ENCODE data around the gene KCNK10. TPM values are rescaled to one million over a fixed set of nuclear protein-coding genes. Genes with fewer than 3 reads are reported as not detected.

KCNK10 gene
- total RNA-seq, 1 experiment from 2014 or later: not detected

- no peak for DNase-seq
- Histone ChIP-seq H3K4me3 (no peak overlapping the region), H3K9me3 (no peaks in the 10 kb centered on the region), H3K27me3 (no peaks in the 10 kb centered on the region), H3K36me3 (no peaks in the 10 kb centered on the region)
Measured at GRCh38 chr14:88188745-88189416, 134.2 kb downstream of the KCNK10 start.

GRCh38 chr14:88185843-88186242 lies 137.2 kb downstream of the KCNK10 start:
- H3K9me3 ChIP-seq: no peaks in the 10 kb centered on the region
- H3K27me3 ChIP-seq: no peaks in the 10 kb centered on the region
- DNase-seq: no peak
- no peaks in the 10 kb centered on the region for H3K36me3 ChIP-seq
- H3K4me3 ChIP-seq: no peak overlapping the region

GRCh38 chr14:88184956-88185355 lies 138.1 kb downstream of the KCNK10 start:
- H3K9me3 ChIP-seq: no peaks in the 10 kb centered on the region
- H3K4me3 ChIP-seq: no peak overlapping the region
- no peak for DNase-seq
- H3K27me3 ChIP-seq: no peaks in the 10 kb centered on the region
- H3K36me3 ChIP-seq: no peaks in the 10 kb centered on the region

- H3K27me3 ChIP-seq: no peaks in the 10 kb centered on the region
- H3K9me3 ChIP-seq: no peaks in the 10 kb centered on the region
- H3K36me3 ChIP-seq: no peaks in the 10 kb centered on the region
- DNase-seq: no peak
- no peak overlapping the region for H3K4me3 ChIP-seq
Measured at GRCh38 chr14:88181072-88181471, 142.0 kb downstream of the KCNK10 start.

GRCh38 chr14:88179716-88180115 lies 143.4 kb downstream of the KCNK10 start:
- H3K27me3 ChIP-seq: no peaks in the 10 kb centered on the region
- no peak for DNase-seq
- no peak overlapping the region for H3K4me3 ChIP-seq
- H3K9me3 ChIP-seq: no peaks in the 10 kb centered on the region
- H3K36me3 ChIP-seq: no peaks in the 10 kb centered on the region

- Histone ChIP-seq H3K9me3 (no peaks in the 10 kb centered on the region), H3K4me3 (no peak overlapping the region), H3K36me3 (no peaks in the 10 kb centered on the region), H3K27me3 (no peaks in the 10 kb centered on the region)
- DNase-seq: no peak
Measured at GRCh38 chr14:88170333-88170732, 152.7 kb downstream of the KCNK10 start.

- H3K27me3 ChIP-seq: no peaks in the 10 kb centered on the region
- no peaks in the 10 kb centered on the region for H3K9me3 ChIP-seq
- H3K36me3 ChIP-seq: no peaks in the 10 kb centered on the region
- DNase-seq: no peak
- H3K4me3 ChIP-seq: no peak overlapping the region
Measured at GRCh38 chr14:88168498-88169165, 154.4 kb downstream of the KCNK10 start.

- DNase-seq: no peak
- H3K27me3 ChIP-seq: no peaks in the 10 kb centered on the region
- no peak overlapping the region for H3K4me3 ChIP-seq
- H3K9me3 ChIP-seq: no peaks in the 10 kb centered on the region
- no peaks in the 10 kb centered on the region for H3K36me3 ChIP-seq
Measured at GRCh38 chr14:88168025-88168424, 155.0 kb downstream of the KCNK10 start.

- no peak overlapping the region for H3K4me3 ChIP-seq
- H3K27me3 ChIP-seq: no peaks in the 10 kb centered on the region
- no peaks in the 10 kb centered on the region for H3K9me3 ChIP-seq
- no peaks in the 10 kb centered on the region for H3K36me3 ChIP-seq
- DNase-seq: peak; percentile 11
Measured at GRCh38 chr14:88166616-88167015, 156.5 kb downstream of the KCNK10 start.

GRCh38 chr14:88164906-88165534 lies 158.0 kb downstream of the KCNK10 start:
- no peaks in the 10 kb centered on the region for H3K36me3 ChIP-seq
- DNase-seq: no peak
- H3K9me3 ChIP-seq: no peaks in the 10 kb centered on the region
- no peaks in the 10 kb centered on the region for H3K27me3 ChIP-seq
- no peak overlapping the region for H3K4me3 ChIP-seq

GRCh38 chr14:88163731-88164255 lies 159.3 kb downstream of the KCNK10 start:
- Histone ChIP-seq H3K36me3 (no peaks in the 10 kb centered on the region), H3K9me3 (no peaks in the 10 kb centered on the region), H3K4me3 (no peak overlapping the region), H3K27me3 (no peaks in the 10 kb centered on the region)
- no peak for DNase-seq

GRCh38 chr14:88156127-88156526 lies 166.9 kb downstream of the KCNK10 start:
- H3K36me3 ChIP-seq: no peaks in the 10 kb centered on the region
- no peak for DNase-seq
- no peaks in the 10 kb centered on the region for H3K27me3 ChIP-seq
- H3K4me3 ChIP-seq: no peak overlapping the region
- H3K9me3 ChIP-seq: no peaks in the 10 kb centered on the region

- H3K27me3 ChIP-seq: no peaks in the 10 kb centered on the region
- no peak overlapping the region for H3K4me3 ChIP-seq
- H3K36me3 ChIP-seq: no peaks in the 10 kb centered on the region
- no peak for DNase-seq
- no peaks in the 10 kb centered on the region for H3K9me3 ChIP-seq
Measured at GRCh38 chr14:88154926-88155325, 168.1 kb downstream of the KCNK10 start.

GRCh38 chr14:88154321-88154720 lies 168.7 kb downstream of the KCNK10 start:
- Histone ChIP-seq H3K27me3 (no peaks in the 10 kb centered on the region), H3K4me3 (no peak overlapping the region), H3K9me3 (no peaks in the 10 kb centered on the region), H3K36me3 (no peaks in the 10 kb centered on the region)
- no peak for DNase-seq

- DNase-seq: no peak
- Histone ChIP-seq H3K4me3 (no peak overlapping the region), H3K9me3 (no peaks in the 10 kb centered on the region), H3K27me3 (no peaks in the 10 kb centered on the region), H3K36me3 (no peaks in the 10 kb centered on the region)
Measured at GRCh38 chr14:88146881-88147649, 176.0 kb downstream of the KCNK10 start.

- Histone ChIP-seq H3K9me3 (no peaks in the 10 kb centered on the region), H3K36me3 (no peaks in the 10 kb centered on the region), H3K27me3 (no peaks in the 10 kb centered on the region), H3K4me3 (no peak overlapping the region)
- DNase-seq: no peak
Measured at GRCh38 chr14:88143810-88144209, 179.3 kb downstream of the KCNK10 start.

GRCh38 chr14:88142997-88143396 lies 180.1 kb downstream of the KCNK10 start:
- DNase-seq: no peak
- Histone ChIP-seq H3K36me3 (no peaks in the 10 kb centered on the region), H3K9me3 (no peaks in the 10 kb centered on the region), H3K4me3 (no peak overlapping the region), H3K27me3 (no peaks in the 10 kb centered on the region)

Measured in MG63 (cell line).